HG02970 (cell line): Measurements from ENCODE around the gene NFU1.
"Not testable (repeated sequence)": the region's sequence is repeated elsewhere in the genome, so short reads cannot be mapped to it uniquely, and the experiment has no call there.

Source experiments
- ATAC-seq: cut with Tn5 transposase; IDR thresholded peaks from one replicate; pipeline ENCODE4 v1.9.1; 2021; ENCODE audit warnings: mild to moderate bottlenecking, moderate library complexity, moderate number of reproducible peaks; ENCODE audit not compliant: unreplicated experiment, low FRiP score

The NFU1 gene

DNA sequence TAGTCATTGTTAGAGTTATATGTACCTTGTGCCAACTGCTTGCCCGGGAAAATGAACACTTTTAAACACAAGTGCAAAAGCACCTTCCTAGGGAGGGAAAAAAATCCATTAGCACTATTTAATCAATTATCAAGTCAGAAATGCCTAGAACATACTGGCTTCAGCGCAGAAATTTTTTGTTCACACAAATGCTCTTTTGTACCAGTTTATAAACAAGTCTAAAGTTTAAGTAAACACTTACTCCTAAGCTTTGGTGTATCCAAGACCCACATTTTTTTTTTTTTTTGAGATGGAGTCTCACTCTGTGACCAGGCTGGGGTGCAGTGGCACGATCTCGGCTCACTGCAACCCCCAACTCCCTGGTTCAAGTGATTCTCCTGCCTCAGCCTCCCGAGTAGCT, 80.8 kb downstream of the NFU1 start:
- no peak for ATAC-seq

DNA sequence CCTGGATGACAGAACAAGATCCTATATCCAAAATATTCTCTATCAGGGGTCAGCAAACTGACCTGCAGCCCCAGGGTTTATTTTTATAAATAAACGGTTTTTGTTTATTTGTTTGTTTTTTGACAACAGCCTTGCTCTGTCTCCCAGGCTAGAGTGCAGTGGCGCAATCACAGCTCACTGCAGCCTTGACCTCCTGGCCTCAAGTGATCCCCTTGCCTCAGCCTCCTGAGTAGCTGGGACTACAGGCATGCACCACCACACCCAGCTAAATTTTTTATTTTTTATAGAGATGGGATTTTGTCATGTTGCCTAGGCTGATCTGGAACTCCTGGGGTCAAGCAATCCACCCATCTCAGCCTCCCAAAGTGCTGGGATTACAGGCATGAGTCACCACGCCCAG, 82.3 kb downstream of the NFU1 start:
- ATAC-seq: not testable (repeated sequence)

DNA sequence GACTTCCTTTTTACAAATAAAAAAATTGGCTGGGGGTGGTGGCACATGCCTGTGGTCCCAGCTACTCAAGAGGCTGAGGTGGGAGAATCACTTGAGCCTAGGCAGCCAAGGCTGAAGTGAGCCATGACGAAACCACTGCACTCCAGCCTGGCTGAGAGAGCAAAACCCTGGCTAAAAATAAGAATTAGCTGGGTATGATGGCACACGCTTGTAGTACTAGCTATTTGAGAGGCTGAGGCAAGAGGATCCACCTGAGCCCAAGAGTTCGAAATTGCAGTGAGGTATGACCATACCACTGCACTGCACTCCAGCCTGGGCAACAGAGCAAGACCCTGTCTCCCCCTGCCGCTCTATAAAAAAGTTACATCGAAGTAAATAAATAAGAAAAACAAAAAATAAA, 83.9 kb downstream of the NFU1 start:
- no peak for ATAC-seq

DNA sequence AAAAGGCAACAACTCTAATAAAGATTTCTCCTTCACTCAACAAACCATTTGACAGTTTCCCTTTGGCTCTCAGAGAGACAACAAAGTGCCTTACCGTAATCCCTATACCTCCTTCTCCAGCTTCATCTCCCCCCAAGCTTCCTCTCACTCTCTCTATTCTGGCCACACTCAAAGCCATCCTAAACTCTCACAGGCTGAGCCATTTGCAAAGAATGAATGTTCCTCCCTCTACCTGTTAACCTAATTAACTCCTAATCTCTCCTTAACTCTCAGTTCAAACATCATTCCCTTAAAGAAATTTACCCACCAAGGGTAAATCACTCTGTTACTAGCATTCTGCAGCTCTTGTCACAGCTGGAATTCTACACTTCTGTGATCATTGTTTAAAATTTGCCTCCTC, 88.5 kb downstream of the NFU1 start:
- no peak for ATAC-seq
